Uterus (tissue), 4 donors: Measurements from ENCODE around the gene CYP1A2. TPM values are rescaled to one million over a fixed set of nuclear protein-coding genes. Genes with fewer than 3 reads are reported as not detected.
A peak's percentile ranks its signal among the peaks of the same experiment; 100 is the strongest.

Source experiments
- DNase-seq, 2 donors: peaks; one replicate each; pipeline ENCODE4 v3.0.0-alpha.2; 2019 to 2020
- H3K27ac ChIP-seq, 2 donors: fragments of 200-600 bp; sonication (generic); 1 replicate in 1 of 2; 2 replicates in 1 of 2; pipeline ENCODE4 v1.5.1; 2016 to 2018
- H3K27me3 ChIP-seq, 2 donors: fragments of 200-600 bp; sonication (generic); one replicate each; pipeline ENCODE4 v1.5.1; 2018 to 2019; ENCODE audit warnings: control low read depth in 1 of 2
- H3K36me3 ChIP-seq, 2 donors: fragments of 200-600 bp; sonication (generic); one replicate each; pipeline ENCODE4 v1.5.1; 2019; ENCODE audit warnings: control low read depth in 1 of 2
- H3K4me1 ChIP-seq, 2 donors: fragments of 200-600 bp; sonication (generic); one replicate each; pipeline ENCODE4 v1.5.1; 2018 to 2019; ENCODE audit warnings: control low read depth in 1 of 2
- H3K4me3 ChIP-seq, 2 donors: fragments of 200-600 bp; sonication (generic); 1 replicate in 1 of 2; 2 replicates in 1 of 2; pipeline ENCODE4 v1.5.1; 2018 to 2019; ENCODE audit warnings: mild to moderate bottlenecking in 1 of 2
- H3K9me3 ChIP-seq, 2 donors: fragments of 200-600 bp; sonication (generic); one replicate each; pipeline ENCODE4 v1.5.1; 2019; ENCODE audit warnings: control low read depth in 1 of 2
- POLR2A ChIP-seq, 2 donors: fragments of 450-650 bp; IDR thresholded peaks; one replicate each; pipeline ENCODE4 v1.6.1; 2016; ENCODE audit warnings: antibody characterized with exemption in 2 of 2, mild to moderate bottlenecking in 1 of 2, moderate library complexity in 1 of 2
- intact Hi-C: fragments of 100-400 bp; cut with DNase I; formaldehyde crosslinking; loops from one replicate; pipeline ENCODE4 v1.15.1; 2023; ENCODE audit warnings: low total_unique reads
- total RNA-seq, 4 donors: library from RNA; depleted of rRNA in 3 of 4; stranded (reverse); fragments of >200 nt in 3 of 4; gene quantifications; one replicate each; pipeline versions ENCODE4 v1.1.0 to v1.2.4, GENCODE V29; 2014 to 2023
- TF ChIP-seq, protein P1 (sequence below), 4 experiments: fragments of 200-600 bp in 2 of 4; fragments of 450-650 bp in 2 of 4; sonication (generic) in 2 of 4; IDR thresholded peaks; one replicate each; pipeline ENCODE4 v1.5.1; 2016 to 2019; ENCODE audit warnings: antibody characterized with exemption in 4 of 4, mild to moderate bottlenecking in 2 of 4, moderate library complexity in 1 of 4
- donor health status: DM: yes; HTN: yes; CAD: no.

Gene CYP1A2
- total RNA-seq, 4 donors from 2014 or later = not detected

- no peak overlapping the region for H3K27ac ChIP-seq
- H3K4me1 ChIP-seq = no peaks in the 10 kb centered on the region
- H3K36me3 ChIP-seq = no peaks in the 10 kb centered on the region
- H3K9me3 ChIP-seq = no peaks in the 10 kb centered on the region
- no peak overlapping the region for H3K4me3 ChIP-seq
- no peaks in the 10 kb centered on the region for H3K27me3 ChIP-seq
- intact Hi-C loops = no loop called here
- DNase-seq = no peak
- TF ChIP-seq, protein P1, sequence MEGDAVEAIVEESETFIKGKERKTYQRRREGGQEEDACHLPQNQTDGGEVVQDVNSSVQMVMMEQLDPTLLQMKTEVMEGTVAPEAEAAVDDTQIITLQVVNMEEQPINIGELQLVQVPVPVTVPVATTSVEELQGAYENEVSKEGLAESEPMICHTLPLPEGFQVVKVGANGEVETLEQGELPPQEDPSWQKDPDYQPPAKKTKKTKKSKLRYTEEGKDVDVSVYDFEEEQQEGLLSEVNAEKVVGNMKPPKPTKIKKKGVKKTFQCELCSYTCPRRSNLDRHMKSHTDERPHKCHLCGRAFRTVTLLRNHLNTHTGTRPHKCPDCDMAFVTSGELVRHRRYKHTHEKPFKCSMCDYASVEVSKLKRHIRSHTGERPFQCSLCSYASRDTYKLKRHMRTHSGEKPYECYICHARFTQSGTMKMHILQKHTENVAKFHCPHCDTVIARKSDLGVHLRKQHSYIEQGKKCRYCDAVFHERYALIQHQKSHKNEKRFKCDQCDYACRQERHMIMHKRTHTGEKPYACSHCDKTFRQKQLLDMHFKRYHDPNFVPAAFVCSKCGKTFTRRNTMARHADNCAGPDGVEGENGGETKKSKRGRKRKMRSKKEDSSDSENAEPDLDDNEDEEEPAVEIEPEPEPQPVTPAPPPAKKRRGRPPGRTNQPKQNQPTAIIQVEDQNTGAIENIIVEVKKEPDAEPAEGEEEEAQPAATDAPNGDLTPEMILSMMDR (IDR thresholded peaks at IDR 0.05) = no peak
- no peak for TF ChIP-seq POLR2A (IDR thresholded peaks at IDR 0.05)
Observed at GRCh38 chr15:74798388-74799254, 50.0 kb downstream of the CYP1A2 start.

DNA sequence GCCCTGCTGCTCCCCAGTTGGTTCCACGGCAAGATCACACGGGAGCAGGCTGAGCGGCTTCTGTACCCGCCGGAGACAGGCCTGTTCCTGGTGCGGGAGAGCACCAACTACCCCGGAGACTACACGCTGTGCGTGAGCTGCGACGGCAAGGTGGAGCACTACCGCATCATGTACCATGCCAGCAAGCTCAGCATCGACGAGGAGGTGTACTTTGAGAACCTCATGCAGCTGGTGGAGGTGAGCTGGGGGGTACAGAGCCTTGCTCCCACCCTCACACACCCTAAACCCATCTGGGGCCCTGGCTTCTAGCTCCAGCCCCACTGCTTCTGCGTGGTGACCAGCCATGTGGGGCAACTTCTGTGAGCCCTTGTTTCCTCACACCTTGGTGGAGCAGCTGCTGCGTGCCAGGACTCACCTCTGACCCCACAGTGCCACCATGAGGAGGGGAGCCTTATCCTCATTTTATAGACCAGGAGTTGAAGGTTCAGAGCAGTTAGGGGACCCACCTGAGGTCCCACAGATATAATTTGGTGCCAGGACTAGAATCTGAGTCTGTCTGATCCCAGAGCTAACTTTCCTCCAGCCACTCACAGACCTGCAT is 50.7 kb downstream of the CYP1A2 start:
- no peaks in the 10 kb centered on the region for H3K4me1 ChIP-seq
- intact Hi-C loops = no loop called here
- no peak for DNase-seq
- TF ChIP-seq, protein P1 (IDR thresholded peaks at IDR 0.05) = no peak
- no peak for TF ChIP-seq POLR2A (IDR thresholded peaks at IDR 0.05)
- H3K27me3 ChIP-seq = no peaks in the 10 kb centered on the region
- H3K27ac ChIP-seq = no peak overlapping the region
- no peaks in the 10 kb centered on the region for H3K9me3 ChIP-seq
- H3K36me3 ChIP-seq = no peaks in the 10 kb centered on the region
- H3K4me3 ChIP-seq = no peak overlapping the region

DNA sequence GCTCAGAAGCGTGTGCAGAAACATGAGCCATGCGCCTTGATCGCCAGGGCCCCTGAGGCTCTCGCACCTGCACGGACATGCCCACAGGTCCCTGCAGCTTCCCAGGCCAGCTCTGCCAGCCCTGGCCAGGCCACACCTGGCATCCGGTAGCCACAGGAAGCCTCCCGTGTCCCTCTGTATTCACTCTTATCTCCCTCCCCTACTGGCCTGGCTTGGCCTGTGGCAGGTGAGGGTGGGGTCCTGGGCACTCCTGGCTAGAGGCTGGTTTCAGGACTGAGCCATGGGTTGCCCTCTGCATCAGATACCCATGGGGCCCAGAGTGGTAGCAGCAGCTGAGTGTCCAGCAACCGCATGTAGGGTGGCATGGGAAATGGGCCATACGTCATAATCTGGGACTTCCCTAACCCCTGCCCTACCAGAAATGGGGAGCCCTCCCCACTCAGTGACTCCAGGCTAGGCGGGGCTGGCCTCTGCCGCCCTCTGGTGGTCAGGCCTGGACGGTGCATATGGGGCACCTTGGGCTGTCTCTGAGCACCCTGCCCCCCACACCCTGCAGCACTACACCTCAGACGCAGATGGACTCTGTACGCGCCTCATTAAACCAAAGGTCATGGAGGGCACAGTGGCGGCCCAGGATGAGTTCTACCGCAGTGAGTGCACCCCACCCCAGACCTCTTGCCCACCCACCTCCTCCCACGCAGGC is 51.4 kb downstream of the CYP1A2 start:
- TF ChIP-seq, protein P1 (IDR thresholded peaks at IDR 0.05) = peak; percentile 75 to 91 (median 86)
- no peak for TF ChIP-seq POLR2A (IDR thresholded peaks at IDR 0.05)
- no peaks in the 10 kb centered on the region for H3K36me3 ChIP-seq
- H3K27ac ChIP-seq = no peak overlapping the region
- intact Hi-C loops = no loop called here
- H3K4me1 ChIP-seq = no peaks in the 10 kb centered on the region
- no peaks in the 10 kb centered on the region for H3K9me3 ChIP-seq
- H3K4me3 ChIP-seq = no peak overlapping the region
- H3K27me3 ChIP-seq = no peaks in the 10 kb centered on the region
- DNase-seq = peak; percentile 47 to 61

DNA sequence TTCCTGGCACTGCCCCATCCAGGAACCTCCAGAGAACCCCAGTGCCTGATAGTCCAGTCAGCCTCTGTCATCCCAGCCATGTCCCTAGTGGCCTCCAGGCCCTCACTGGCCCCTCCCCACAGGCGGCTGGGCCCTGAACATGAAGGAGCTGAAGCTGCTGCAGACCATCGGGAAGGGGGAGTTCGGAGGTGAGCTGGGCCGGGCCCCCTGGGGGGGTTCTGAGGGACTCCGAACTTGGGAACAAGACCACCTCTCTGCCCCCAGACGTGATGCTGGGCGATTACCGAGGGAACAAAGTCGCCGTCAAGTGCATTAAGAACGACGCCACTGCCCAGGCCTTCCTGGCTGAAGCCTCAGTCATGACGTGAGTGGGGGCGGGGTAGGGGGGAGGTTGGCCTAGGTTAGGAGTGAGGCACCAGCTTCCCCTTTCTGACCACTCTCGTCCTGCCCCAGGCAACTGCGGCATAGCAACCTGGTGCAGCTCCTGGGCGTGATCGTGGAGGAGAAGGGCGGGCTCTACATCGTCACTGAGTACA is 52.0 kb downstream of the CYP1A2 start:
- H3K27me3 ChIP-seq = no peaks in the 10 kb centered on the region
- no peaks in the 10 kb centered on the region for H3K9me3 ChIP-seq
- no peaks in the 10 kb centered on the region for H3K36me3 ChIP-seq
- H3K27ac ChIP-seq = no peak overlapping the region
- H3K4me3 ChIP-seq = no peak overlapping the region
- intact Hi-C loops = no loop called here
- no peak for DNase-seq
- TF ChIP-seq POLR2A (IDR thresholded peaks at IDR 0.05) = no peak
- TF ChIP-seq, protein P1 (IDR thresholded peaks at IDR 0.05) = no peak
- H3K4me1 ChIP-seq = no peaks in the 10 kb centered on the region
